ENCODE results near the gene RPL36AL.

The RPL36AL gene

DNA sequence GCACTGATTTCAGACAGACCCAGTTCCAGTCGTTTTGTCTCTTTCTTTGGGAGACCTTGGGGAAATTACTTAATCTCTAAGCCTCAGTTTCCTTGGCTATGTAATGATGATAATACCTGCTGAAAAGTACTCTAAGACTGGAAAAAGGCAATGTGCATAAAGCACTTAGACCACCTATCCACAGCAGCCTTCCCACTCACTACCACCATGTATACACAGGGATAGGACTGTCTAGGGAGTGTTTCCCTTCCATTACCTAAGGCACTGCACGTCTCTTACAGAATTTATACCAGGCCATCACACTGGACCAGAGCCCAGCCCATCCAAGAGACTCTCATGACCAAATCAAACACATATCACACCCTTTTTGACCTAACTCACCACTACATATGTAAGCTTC lies 40.6 kb downstream of the RPL36AL start:
- no peak for DNase-seq

DNA sequence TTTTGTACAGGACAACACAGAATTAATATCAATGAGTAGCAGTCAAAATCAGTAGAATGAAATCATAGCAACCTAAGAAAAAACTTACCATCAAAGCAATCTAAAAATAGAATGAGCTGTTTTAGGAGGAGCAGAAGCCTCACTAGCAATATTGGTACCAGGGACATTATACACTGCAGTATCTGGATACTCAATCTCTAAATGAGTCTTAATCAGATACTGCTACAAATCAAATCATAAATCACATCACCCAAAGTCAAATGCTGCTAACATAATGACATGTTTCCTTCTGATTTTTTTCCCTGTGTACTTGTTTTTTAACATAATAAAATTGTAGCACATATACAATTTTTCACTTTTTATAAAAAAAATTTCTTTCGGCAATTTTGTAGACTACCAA lies 42.3 kb downstream of the RPL36AL start:
- DNase-seq: no peak

DNA sequence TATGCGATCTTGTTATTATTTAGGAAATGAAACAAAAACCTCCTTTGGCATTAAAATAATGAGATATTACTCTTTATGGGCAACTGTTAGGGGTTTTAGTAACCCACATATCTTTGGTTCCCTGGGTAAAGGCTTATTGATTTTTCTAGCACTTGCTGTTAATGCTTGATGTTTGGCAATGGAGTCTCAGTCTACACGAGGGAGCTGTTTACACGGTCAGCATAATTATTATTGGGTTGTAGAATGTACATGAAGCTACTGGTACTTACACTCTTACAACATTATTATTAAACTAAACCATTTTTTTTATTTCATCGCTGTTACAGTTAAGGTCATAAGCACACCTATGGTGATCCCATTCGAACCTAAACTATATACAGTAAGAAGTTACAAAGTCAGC lies 46.4 kb downstream of the RPL36AL start:
- no peak for DNase-seq

DNA sequence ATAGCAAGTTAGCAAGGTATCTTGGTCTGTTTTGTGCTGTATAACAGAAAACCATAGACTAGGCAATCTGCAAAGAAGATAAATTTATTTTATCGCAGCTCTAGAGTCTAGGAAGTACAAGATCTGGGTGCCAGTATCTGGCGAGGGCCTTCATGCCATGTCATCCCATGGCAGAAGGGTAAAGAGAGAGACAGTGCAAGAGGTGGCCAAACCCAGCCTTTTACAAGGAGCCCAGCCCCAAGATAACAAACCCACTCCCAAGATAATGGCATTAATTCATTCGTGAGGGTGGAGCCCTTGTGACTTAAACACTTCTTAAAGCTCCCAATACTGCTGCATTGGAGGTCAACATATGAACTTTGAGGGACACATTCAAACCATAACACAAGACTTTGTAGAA lies 51.1 kb downstream of the RPL36AL start:
- no peak for DNase-seq
